ENCODE measurements around the gene CATSPER4. TPM values are rescaled to one million over a fixed set of nuclear protein-coding genes. Genes with fewer than 3 reads are reported as not detected.
A peak's percentile ranks its signal among the peaks of the same experiment; 100 is the strongest.

CATSPER4 gene
- total and polyA plus RNA-seq, 2 donors = 0.07 TPM; not detected in 1

DNA sequence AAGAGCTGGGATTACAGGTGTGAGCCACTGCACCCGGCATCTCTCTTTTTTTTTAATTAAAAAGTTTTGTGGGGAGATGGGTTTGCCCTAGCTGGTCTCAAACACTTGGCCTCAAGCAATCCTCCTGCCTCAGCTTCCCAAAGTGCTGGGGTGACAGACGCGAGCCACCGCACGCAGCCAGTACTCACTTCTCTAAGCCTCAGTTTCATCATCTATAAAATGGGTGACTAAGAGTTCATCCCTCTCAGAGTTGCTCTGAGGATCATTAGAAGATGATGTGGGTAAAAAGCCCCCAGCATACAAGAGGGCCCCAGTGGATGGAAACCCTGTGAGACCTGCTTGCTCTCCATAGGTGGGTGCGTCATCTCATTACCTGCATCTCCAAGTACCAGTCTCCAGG, 2.5 kb upstream of the CATSPER4 start:
- H3K36me3 ChIP-seq (ENCODE audit: control insufficient read depth in 2 of 2, insufficient read depth in 2 of 2, low read length in 1 of 2) = no peaks in the 10 kb centered on the region

DNA sequence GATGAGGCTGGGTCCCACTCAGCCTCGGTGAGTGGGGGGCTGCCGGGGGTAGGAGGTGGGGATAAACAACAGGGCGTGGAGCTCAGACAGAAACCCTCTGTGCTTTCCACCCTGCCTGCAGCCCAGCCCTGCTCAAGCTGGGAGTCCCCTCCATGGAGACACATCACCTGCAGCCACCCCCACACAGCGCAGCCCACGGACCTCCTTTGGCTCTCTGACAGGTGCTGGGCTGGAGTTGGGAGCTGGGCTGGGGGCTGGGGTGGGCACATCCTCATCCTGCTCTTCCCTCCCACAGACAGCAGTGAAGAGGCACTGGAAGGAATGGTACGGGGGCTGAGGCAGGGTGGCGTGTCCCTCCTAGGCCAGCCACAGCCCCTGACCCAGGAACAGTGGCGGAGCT, 1.9 kb upstream of the CATSPER4 start:
- DNase-seq (ENCODE audit: low read depth in 6 of 9, low spot score in 9 of 9) = no peak
- peaks cover 0 to 6% of the 10 kb centered on the region in 2 donors for H3K4me1 ChIP-seq (ENCODE audit: control insufficient read depth in 2 of 2, insufficient read depth in 2 of 2, low read length in 2 of 2)
- no peak overlapping the region for H3K27ac ChIP-seq (ENCODE audit: low read depth in 1 of 2, low read length in 1 of 2)
- H3K36me3 ChIP-seq (ENCODE audit: control insufficient read depth in 2 of 2, insufficient read depth in 2 of 2, low read length in 1 of 2) = no peaks in the 10 kb centered on the region
- 95% methylated on average over 8 of the region's 8 CpGs for WGBS
- H3K9me3 ChIP-seq (ENCODE audit: control insufficient read depth in 2 of 2, insufficient read depth in 1 of 2, low read length in 1 of 2) = no peaks in the 10 kb centered on the region
- H3K27me3 ChIP-seq (ENCODE audit: control insufficient read depth in 2 of 2, insufficient read depth in 1 of 2, low read length in 1 of 2) = no peaks in the 10 kb centered on the region
- H3K4me3 ChIP-seq (ENCODE audit: low read length in 2 of 2) = no peak overlapping the region

More for the DNA sequence above, 2.5 kb upstream of the CATSPER4 start:
- no peaks in the 10 kb centered on the region for H3K27me3 ChIP-seq (ENCODE audit: control insufficient read depth in 2 of 2, insufficient read depth in 1 of 2, low read length in 1 of 2)
- H3K4me3 ChIP-seq (ENCODE audit: low read length in 2 of 2) = no peak overlapping the region
- no peak overlapping the region for H3K27ac ChIP-seq (ENCODE audit: low read depth in 1 of 2, low read length in 1 of 2)
- H3K4me1 ChIP-seq (ENCODE audit: control insufficient read depth in 2 of 2, insufficient read depth in 2 of 2, low read length in 2 of 2) = peaks cover 0 to 6% of the 10 kb centered on the region in 2 donors
- no peak for DNase-seq (ENCODE audit: low read depth in 6 of 9, low spot score in 9 of 9)
- 97% methylated on average over 6 of the region's 6 CpGs for WGBS
- H3K9me3 ChIP-seq (ENCODE audit: control insufficient read depth in 2 of 2, insufficient read depth in 1 of 2, low read length in 1 of 2) = peaks cover 0 to 4% of the 10 kb centered on the region in 2 donors

- no peak for DNase-seq (ENCODE audit: low read depth in 6 of 9, low spot score in 9 of 9)
- 95% methylated on average over 6 of the region's 6 CpGs for WGBS
- peaks cover 0 to 6% of the 10 kb centered on the region in 2 donors for H3K4me1 ChIP-seq (ENCODE audit: control insufficient read depth in 2 of 2, insufficient read depth in 2 of 2, low read length in 2 of 2)
- H3K36me3 ChIP-seq (ENCODE audit: control insufficient read depth in 2 of 2, insufficient read depth in 2 of 2, low read length in 1 of 2) = no peaks in the 10 kb centered on the region
- no peak overlapping the region for H3K4me3 ChIP-seq (ENCODE audit: low read length in 2 of 2)
- H3K9me3 ChIP-seq (ENCODE audit: control insufficient read depth in 2 of 2, insufficient read depth in 1 of 2, low read length in 1 of 2) = no peaks in the 10 kb centered on the region
- no peaks in the 10 kb centered on the region for H3K27me3 ChIP-seq (ENCODE audit: control insufficient read depth in 2 of 2, insufficient read depth in 1 of 2, low read length in 1 of 2)
- no peak overlapping the region for H3K27ac ChIP-seq (ENCODE audit: low read depth in 1 of 2, low read length in 1 of 2)
Observed at GRCh38 chr1:26189331-26189730, 1.1 kb upstream of the CATSPER4 start.

- Histone ChIP-seq H3K36me3 (ENCODE audit: control insufficient read depth in 2 of 2, insufficient read depth in 2 of 2, low read length in 1 of 2) (no peaks in the 10 kb centered on the region), H3K4me3 (ENCODE audit: low read length in 2 of 2) (no peak overlapping the region), H3K4me1 (ENCODE audit: control insufficient read depth in 2 of 2, insufficient read depth in 2 of 2, low read length in 2 of 2) (peaks cover 0 to 6% of the 10 kb centered on the region in 2 donors), H3K27ac (ENCODE audit: low read depth in 1 of 2, low read length in 1 of 2) (no peak overlapping the region), H3K27me3 (ENCODE audit: control insufficient read depth in 2 of 2, insufficient read depth in 1 of 2, low read length in 1 of 2) (no peaks in the 10 kb centered on the region), H3K9me3 (ENCODE audit: control insufficient read depth in 2 of 2, insufficient read depth in 1 of 2, low read length in 1 of 2) (no peaks in the 10 kb centered on the region)
- WGBS = 94% methylated on average over 7 of the region's 7 CpGs
- no peak for DNase-seq (ENCODE audit: low read depth in 6 of 9, low spot score in 9 of 9)
Observed at GRCh38 chr1:26189751-26190275, 589 bp upstream of the CATSPER4 start.

DNA sequence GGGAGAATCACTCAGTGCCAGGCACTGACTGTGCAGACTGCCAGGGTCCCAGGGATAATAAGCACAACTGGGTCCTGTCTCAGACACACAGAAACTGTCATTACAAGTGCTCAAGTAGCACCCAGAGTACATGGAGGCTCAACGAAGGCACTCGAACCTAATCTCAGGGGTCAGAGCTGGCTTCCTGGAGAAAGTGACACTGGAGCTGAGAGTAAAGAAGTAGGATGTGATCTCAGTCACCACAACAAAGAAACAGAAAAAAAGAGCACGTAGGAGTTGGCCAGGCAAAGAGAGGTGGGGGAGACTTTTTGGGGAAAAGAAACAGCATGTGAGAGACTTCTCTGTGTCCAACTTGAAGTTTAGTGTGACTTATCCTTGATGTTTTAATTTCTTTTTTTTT, 1.3 kb downstream of the CATSPER4 start:
- Histone ChIP-seq H3K36me3 (ENCODE audit: control insufficient read depth in 2 of 2, insufficient read depth in 2 of 2, low read length in 1 of 2) (no peaks in the 10 kb centered on the region), H3K9me3 (ENCODE audit: control insufficient read depth in 2 of 2, insufficient read depth in 1 of 2, low read length in 1 of 2) (no peaks in the 10 kb centered on the region), H3K27ac (ENCODE audit: low read depth in 1 of 2, low read length in 1 of 2) (no peak overlapping the region), H3K27me3 (ENCODE audit: control insufficient read depth in 2 of 2, insufficient read depth in 1 of 2, low read length in 1 of 2) (no peaks in the 10 kb centered on the region), H3K4me1 (ENCODE audit: control insufficient read depth in 2 of 2, insufficient read depth in 2 of 2, low read length in 2 of 2) (peaks cover 0 to 6% of the 10 kb centered on the region in 2 donors), H3K4me3 (ENCODE audit: low read length in 2 of 2) (no peak overlapping the region)
- WGBS = 7% methylated on average over 3 of the region's 3 CpGs
- peak in 1 of 9 donors; percentile 29 for DNase-seq (ENCODE audit: low read depth in 6 of 9, low spot score in 9 of 9)

DNA sequence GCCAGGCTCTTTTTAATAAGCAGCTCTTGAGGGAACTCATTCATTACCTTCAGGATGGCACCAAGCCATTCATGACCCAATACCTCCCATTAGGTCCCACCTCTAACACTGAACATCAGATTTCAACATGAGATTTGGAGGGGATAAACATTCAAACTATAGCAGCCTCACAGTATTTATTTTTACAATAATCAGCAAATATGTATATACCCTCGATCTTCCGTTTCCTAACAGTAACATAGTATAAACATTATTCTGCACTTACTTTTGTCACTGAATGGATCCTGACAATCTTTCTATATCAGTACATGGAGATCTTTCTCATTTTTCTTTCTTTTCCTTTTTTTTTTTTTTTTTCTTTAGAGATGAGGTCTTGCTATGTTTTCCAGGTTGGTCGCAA, 5.4 kb downstream of the CATSPER4 start:
- Histone ChIP-seq H3K27ac (ENCODE audit: low read depth in 1 of 2, low read length in 1 of 2) (no peak overlapping the region), H3K36me3 (ENCODE audit: control insufficient read depth in 2 of 2, insufficient read depth in 2 of 2, low read length in 1 of 2) (no peaks in the 10 kb centered on the region), H3K4me3 (ENCODE audit: low read length in 2 of 2) (no peak overlapping the region), H3K4me1 (ENCODE audit: control insufficient read depth in 2 of 2, insufficient read depth in 2 of 2, low read length in 2 of 2) (peaks cover under 1 to 10% of the 10 kb centered on the region in 2 donors), H3K27me3 (ENCODE audit: control insufficient read depth in 2 of 2, insufficient read depth in 1 of 2, low read length in 1 of 2) (no peaks in the 10 kb centered on the region), H3K9me3 (ENCODE audit: control insufficient read depth in 2 of 2, insufficient read depth in 1 of 2, low read length in 1 of 2) (peaks cover 0 to under 1% of the 10 kb centered on the region in 2 donors)
- DNase-seq (ENCODE audit: low read depth in 6 of 9, low spot score in 9 of 9) = no peak
- WGBS = 98% methylated on average over 3 of the region's 3 CpGs

GRCh38 chr1:26197301-26197700, 6.9 kb downstream of the CATSPER4 start:
- no peak for DNase-seq (ENCODE audit: low read depth in 6 of 9, low spot score in 9 of 9)
- Histone ChIP-seq H3K27me3 (ENCODE audit: control insufficient read depth in 2 of 2, insufficient read depth in 1 of 2, low read length in 1 of 2) (no peaks in the 10 kb centered on the region), H3K9me3 (ENCODE audit: control insufficient read depth in 2 of 2, insufficient read depth in 1 of 2, low read length in 1 of 2) (peaks cover 0 to 3% of the 10 kb centered on the region in 2 donors), H3K27ac (ENCODE audit: low read depth in 1 of 2, low read length in 1 of 2) (no peak overlapping the region), H3K4me3 (ENCODE audit: low read length in 2 of 2) (no peak overlapping the region), H3K36me3 (ENCODE audit: control insufficient read depth in 2 of 2, insufficient read depth in 2 of 2, low read length in 1 of 2) (no peaks in the 10 kb centered on the region), H3K4me1 (ENCODE audit: control insufficient read depth in 2 of 2, insufficient read depth in 2 of 2, low read length in 2 of 2) (peaks cover 13 to 19% of the 10 kb centered on the region in 2 donors)
- 92% methylated on average over 3 of the region's 3 CpGs for WGBS

- H3K9me3 ChIP-seq (ENCODE audit: control insufficient read depth in 2 of 2, insufficient read depth in 1 of 2, low read length in 1 of 2) = peaks cover 0 to 3% of the 10 kb centered on the region in 2 donors
- no peak overlapping the region for H3K27ac ChIP-seq (ENCODE audit: low read depth in 1 of 2, low read length in 1 of 2)
- peaks cover 0 to 2% of the 10 kb centered on the region in 2 donors for H3K27me3 ChIP-seq (ENCODE audit: control insufficient read depth in 2 of 2, insufficient read depth in 1 of 2, low read length in 1 of 2)
- H3K36me3 ChIP-seq (ENCODE audit: control insufficient read depth in 2 of 2, insufficient read depth in 2 of 2, low read length in 1 of 2) = no peaks in the 10 kb centered on the region
- H3K4me3 ChIP-seq (ENCODE audit: low read length in 2 of 2) = no peak overlapping the region
- WGBS = 97% methylated on average over 11 of the region's 11 CpGs
- no peak for DNase-seq (ENCODE audit: low read depth in 6 of 9, low spot score in 9 of 9)
- peaks cover 13 to 24% of the 10 kb centered on the region in 2 donors for H3K4me1 ChIP-seq (ENCODE audit: control insufficient read depth in 2 of 2, insufficient read depth in 2 of 2, low read length in 2 of 2)
Observed at GRCh38 chr1:26197813-26198212, 7.4 kb downstream of the CATSPER4 start.

DNA sequence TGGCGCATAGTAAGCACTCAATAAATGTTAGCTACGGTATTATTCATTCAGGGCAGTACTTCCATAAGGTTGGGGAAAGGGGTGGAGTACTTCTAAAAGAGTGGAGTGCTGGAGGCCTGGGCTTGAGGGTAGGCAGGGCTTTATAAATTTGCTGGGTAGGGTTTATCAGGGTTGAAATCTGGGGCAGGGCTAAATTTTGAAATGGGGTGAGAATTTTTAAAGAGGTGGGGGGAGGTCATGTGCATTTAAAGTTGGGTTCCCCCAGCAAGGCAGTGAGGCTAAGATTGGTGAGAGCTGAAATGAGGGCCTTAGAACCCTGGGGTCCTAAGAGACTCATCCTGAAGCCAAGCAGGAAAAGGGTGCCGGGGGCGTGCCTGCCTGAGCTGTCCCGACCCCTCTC, 10.0 kb downstream of the CATSPER4 start:
- no peak overlapping the region for H3K4me3 ChIP-seq (ENCODE audit: low read length in 2 of 2)
- H3K27ac ChIP-seq (ENCODE audit: low read depth in 1 of 2, low read length in 1 of 2) = peak overlapping the region in 1 of 2 donors; percentile 5
- H3K27me3 ChIP-seq (ENCODE audit: control insufficient read depth in 2 of 2, insufficient read depth in 1 of 2, low read length in 1 of 2) = peaks cover 0 to 5% of the 10 kb centered on the region in 2 donors
- no peak for DNase-seq (ENCODE audit: low read depth in 6 of 9, low spot score in 9 of 9)
- peaks cover 0 to 3% of the 10 kb centered on the region in 2 donors for H3K9me3 ChIP-seq (ENCODE audit: control insufficient read depth in 2 of 2, insufficient read depth in 1 of 2, low read length in 1 of 2)
- 98% methylated on average over 5 of the region's 5 CpGs for WGBS
- peaks cover 13 to 24% of the 10 kb centered on the region in 2 donors for H3K4me1 ChIP-seq (ENCODE audit: control insufficient read depth in 2 of 2, insufficient read depth in 2 of 2, low read length in 2 of 2)
- no peaks in the 10 kb centered on the region for H3K36me3 ChIP-seq (ENCODE audit: control insufficient read depth in 2 of 2, insufficient read depth in 2 of 2, low read length in 1 of 2)

All from thymus (tissue), 11 donors.